ENCODE results near the gene MORN1. TPM values are rescaled to one million over a fixed set of nuclear protein-coding genes. Genes with fewer than 3 reads are reported as not detected.

MORN1 gene
- total RNA-seq, 4 donors from 2014 or later = 7.0 to 9.8 (median 8.0) TPM

- DNase-seq (ENCODE audit: extremely low spot score) = no peak
- Histone ChIP-seq H3K4me1 (peaks cover 82 to 84% (median 83%) of the 10 kb centered on the region in 4 donors), H3K27me3 (no peaks in the 10 kb centered on the region), H3K27ac (replicated peaks in 1 of 4) (peak overlapping the region; percentile 76 to 84 (median 81)), H3K36me3 (peaks cover 0 to 6% (median 2%) of the 10 kb centered on the region in 4 donors), H3K4me3 (no peak overlapping the region), H3K9me3 (no peaks in the 10 kb centered on the region)
- intact Hi-C loops (cut with DNase I) = no loop called here
- TF ChIP-seq POLR2AphosphoS5 (IDR thresholded peaks at IDR 0.05) (no peak), POLR2A (IDR thresholded peaks at IDR 0.05; ENCODE audit: low read depth) (no peak), CTCF (IDR thresholded peaks at IDR 0.05) (no peak), EP300 (IDR thresholded peaks at IDR 0.05) (no peak)
- 51% methylated on average over 12 of the region's 12 CpGs for whole genome bisulfite sequencing
Observed at GRCh38 chr1:2276803-2277580, 114.4 kb downstream of the MORN1 start.

GRCh38 chr1:2275796-2276536 is 115.4 kb downstream of the MORN1 start:
- intact Hi-C loops (cut with DNase I) = no loop called here
- Histone ChIP-seq H3K4me3 (peak overlapping the region in 1 of 4 donors; percentile 25), H3K27ac (replicated peaks in 1 of 4) (peak overlapping the region; percentile 76 to 84 (median 81)), H3K4me1 (peaks cover 92 to 94% (median 93%) of the 10 kb centered on the region in 4 donors), H3K27me3 (no peaks in the 10 kb centered on the region), H3K36me3 (peaks cover 0 to 6% (median 2%) of the 10 kb centered on the region in 4 donors), H3K9me3 (no peaks in the 10 kb centered on the region)
- DNase-seq (ENCODE audit: extremely low spot score) = no peak
- 29% methylated on average over 14 of the region's 14 CpGs for WGBS
- TF ChIP-seq CTCF (IDR thresholded peaks at IDR 0.05) = no peak
- TF ChIP-seq EP300 (IDR thresholded peaks at IDR 0.05) = no peak
- TF ChIP-seq POLR2AphosphoS5 (IDR thresholded peaks at IDR 0.05) = no peak
- no peak for TF ChIP-seq POLR2A (IDR thresholded peaks at IDR 0.05; ENCODE audit: low read depth)

- H3K4me1 ChIP-seq = peaks cover 100% of the 10 kb centered on the region in 4 donors
Observed at GRCh38 chr1:2274929-2275475, 116.4 kb downstream of the MORN1 start.

More at GRCh38 chr1:2274929-2275475, 116.4 kb downstream of the MORN1 start:
- Histone ChIP-seq H3K27me3 (no peaks in the 10 kb centered on the region), H3K4me3 (peak overlapping the region in 1 of 4 donors; percentile 22), H3K9me3 (no peaks in the 10 kb centered on the region), H3K36me3 (peaks cover 0 to 6% (median 2%) of the 10 kb centered on the region in 4 donors), H3K27ac (replicated peaks in 1 of 4) (peak overlapping the region; percentile 76 to 84 (median 81))
- intact Hi-C loops (cut with DNase I) = no loop called here
- TF ChIP-seq POLR2A (IDR thresholded peaks at IDR 0.05; ENCODE audit: low read depth) = no peak
- no peak for TF ChIP-seq EP300 (IDR thresholded peaks at IDR 0.05)
- no peak for TF ChIP-seq POLR2AphosphoS5 (IDR thresholded peaks at IDR 0.05)
- no peak for TF ChIP-seq CTCF (IDR thresholded peaks at IDR 0.05)
- DNase-seq (ENCODE audit: extremely low spot score) = no peak
- 72% methylated on average over 10 of the region's 21 CpGs for whole genome bisulfite sequencing

All from esophagus muscularis mucosa (tissue), 4 donors.